ENCODE data around the gene HS6ST2.

Gene HS6ST2

GRCh38 chrX:132786217-132786616 is 172.2 kb downstream of the HS6ST2 start:
- DNase-seq, result no peak

DNA sequence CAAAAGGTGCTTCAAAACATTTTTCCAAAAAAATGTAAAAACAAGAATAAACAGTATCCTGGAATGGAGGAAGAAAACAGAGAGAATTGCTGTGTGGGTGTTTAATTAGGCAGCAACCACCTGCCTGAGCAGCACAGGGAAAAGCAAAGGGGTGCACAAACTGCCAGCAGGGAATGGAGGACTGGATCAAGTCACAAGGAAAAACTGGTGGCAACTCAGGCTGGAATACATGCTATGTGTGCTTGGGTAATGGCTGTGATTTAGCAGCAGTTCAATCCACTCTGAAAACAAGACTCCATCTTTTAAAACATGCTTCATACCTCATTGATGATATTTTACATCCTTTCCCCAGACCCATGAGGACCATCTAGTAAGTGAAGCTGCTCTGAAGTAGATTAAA is 179.5 kb downstream of the HS6ST2 start:
- no peak for DNase-seq

DNA sequence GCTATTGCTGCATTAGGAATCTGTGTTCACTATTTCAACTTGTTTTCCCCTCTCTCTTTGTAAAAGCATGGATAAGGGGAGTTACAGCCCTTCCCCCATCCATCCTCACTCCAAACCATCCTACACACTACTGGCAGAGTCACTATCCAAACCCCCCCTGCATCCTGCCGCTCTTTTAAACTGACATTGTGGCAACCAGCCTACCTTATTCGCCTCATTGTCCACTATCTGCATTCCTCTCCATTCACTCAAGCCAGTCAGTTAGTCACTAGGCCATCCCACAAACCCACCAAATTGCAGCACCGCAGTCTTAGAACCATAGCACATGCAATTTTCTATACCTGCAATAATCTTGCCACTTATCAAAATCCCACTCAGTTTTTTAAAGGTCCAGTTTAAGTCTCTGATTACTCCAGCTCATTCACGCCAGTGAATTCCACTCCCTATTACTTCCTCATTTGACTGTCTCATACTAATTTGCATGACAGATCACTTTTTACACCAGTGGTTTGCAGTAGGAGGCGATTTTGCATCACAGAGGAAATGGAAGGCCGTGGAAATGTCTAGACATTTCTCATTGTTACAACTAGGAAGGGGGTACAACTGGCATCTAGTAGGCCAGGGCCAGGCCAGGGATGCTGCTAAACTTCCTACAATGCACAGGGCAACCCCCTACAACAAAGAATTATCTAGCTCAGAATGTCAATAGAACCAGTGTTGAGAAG is 181.8 kb downstream of the HS6ST2 start:
- no peak for DNase-seq

DNA sequence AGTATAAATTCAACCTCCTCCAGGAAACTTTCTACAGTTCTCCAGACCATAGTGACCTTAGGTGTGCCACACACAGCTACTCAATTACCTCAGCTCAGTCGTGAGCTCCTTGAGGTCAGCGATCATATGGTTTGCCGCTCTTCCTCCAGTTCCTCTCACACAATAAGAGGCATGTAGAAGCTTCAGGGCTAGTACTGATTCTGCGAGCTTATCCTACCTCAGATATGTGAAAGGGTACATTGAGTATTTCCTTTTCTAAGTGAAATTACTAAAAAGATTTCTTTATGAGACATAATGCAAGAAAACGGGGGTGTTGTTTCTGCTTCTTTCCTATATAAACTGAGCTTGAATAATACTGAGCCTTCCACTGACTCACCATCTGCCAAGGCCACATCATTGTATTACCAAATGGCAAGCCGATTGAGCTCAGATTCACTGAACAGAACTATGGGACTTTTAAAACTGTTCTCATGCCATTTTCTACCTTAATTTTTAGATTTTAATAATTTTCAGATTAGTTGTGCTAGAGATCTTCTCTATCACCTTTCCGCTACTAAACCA is 183.1 kb downstream of the HS6ST2 start:
- DNase-seq, result no peak

GRCh38 chrX:132774010-132774714 is 184.3 kb downstream of the HS6ST2 start:
- DNase-seq, result no peak

DNA sequence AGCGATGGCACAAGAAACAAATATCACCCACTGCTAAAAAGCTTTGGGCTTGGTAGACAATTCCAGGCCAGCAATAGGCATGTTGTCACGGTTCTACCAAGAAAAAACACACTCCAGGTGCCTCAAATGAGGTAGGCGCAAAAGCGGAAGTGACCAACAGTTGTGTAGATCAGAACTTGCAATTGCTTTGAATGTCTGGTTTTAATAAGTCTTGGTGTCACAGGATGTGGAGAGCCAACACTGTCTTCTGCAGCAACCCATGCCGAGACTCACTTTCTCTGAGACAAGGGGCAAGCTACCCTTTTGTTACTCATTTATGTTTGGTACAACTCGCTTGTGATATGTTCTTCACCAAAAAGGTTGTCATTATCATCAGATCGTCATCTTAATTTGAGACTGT is 188.8 kb downstream of the HS6ST2 start:
- DNase-seq, result no peak

- no peak for DNase-seq
Measured at GRCh38 chrX:132766452-132766851, 192.0 kb downstream of the HS6ST2 start.

DNA sequence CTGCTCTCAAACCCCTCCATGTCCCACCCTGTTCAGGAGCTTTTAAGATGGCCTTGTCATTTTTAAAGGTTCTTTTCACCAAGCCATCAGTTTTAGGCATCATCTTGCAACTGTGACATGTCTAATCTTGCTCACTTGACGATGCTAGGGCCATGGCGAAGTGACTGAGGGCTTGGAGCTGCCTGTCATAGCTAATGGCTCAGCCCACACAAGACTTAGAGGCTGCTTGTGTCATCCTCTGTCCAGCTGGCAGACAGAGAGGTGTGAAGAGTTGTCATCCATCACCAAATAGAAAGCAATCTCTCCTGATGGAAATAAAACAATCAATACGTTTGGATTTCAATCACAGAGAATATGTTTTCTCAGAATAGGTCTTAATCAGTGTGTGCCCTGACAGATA is 194.9 kb downstream of the HS6ST2 start:
- no peak for DNase-seq

- no peak for DNase-seq
Measured at GRCh38 chrX:132758759-132759158, 199.7 kb downstream of the HS6ST2 start.

- DNase-seq, result no peak
Measured at GRCh38 chrX:132757066-132757623, 201.3 kb downstream of the HS6ST2 start.

GRCh38 chrX:132756439-132756838 is 202.0 kb downstream of the HS6ST2 start:
- DNase-seq, result no peak

DNA sequence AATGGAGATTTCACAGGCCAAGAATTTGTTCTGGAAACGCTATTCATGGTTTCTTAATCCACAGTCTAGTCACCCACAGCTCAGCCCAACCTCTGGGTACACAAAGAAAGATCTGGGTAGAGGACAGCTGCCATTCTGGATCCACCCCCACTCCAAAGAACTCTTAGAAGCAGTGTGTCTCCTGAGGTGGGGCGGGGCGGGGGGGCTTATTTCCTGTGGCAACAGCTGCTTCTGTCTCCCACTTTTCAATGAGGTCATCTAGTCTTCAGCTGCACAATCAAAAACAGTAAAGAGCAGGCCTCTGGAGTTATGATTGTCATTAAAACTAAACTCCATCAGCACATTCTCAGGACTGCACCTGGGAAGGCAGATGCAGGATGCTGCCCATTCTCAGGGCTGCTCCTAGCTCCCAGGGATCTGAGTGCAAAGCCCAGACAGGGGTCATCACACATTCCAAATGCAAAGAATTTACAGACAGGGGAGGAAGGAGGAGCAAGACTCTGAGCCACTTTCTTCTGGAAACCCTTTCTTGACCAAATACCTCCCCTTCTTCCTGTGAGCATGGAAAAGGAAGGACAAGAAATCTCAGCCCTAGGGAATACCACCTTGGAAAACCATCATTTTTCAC is 207.3 kb downstream of the HS6ST2 start:
- no peak for DNase-seq

GRCh38 chrX:132750331-132751062 is 207.9 kb downstream of the HS6ST2 start:
- no peak for DNase-seq

DNA sequence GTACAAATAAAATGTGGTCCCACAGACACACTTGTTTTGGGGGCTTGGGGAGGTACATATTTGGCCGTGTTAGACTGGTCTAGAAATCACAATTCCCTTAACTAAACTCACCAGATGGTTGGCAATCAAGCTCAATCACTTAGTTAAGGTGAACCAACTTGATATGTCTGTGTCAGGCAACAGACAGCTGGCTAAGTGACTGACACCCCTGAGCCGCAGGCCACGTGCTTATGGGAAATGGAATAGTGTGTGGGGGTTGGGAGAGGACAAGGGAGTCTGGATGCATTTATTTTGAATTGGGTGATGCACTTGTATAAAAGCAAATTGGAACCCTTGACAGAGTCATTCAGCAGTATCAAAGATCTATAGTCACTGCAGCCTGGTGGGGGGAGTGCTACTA is 209.0 kb downstream of the HS6ST2 start:
- no peak for DNase-seq

DNA sequence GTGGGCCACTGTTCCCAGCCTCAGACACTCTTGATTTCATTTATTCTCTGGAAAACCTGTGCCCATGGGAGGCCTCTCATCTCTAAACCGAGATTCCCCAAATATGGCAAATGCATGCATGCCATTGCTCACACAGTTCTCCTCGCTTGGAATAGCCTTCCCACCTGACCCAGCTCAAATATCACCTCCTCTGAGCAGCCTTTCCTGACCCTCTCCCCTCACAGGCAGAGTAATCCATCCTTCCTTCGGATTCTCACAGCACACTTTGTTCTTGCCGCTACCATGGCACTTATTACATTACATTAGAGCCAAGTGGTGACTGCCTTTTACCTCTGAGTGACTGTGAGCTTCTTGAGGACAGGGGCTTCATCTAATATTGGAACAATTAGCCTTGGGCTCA is 209.5 kb downstream of the HS6ST2 start:
- DNase-seq, result no peak

DNA sequence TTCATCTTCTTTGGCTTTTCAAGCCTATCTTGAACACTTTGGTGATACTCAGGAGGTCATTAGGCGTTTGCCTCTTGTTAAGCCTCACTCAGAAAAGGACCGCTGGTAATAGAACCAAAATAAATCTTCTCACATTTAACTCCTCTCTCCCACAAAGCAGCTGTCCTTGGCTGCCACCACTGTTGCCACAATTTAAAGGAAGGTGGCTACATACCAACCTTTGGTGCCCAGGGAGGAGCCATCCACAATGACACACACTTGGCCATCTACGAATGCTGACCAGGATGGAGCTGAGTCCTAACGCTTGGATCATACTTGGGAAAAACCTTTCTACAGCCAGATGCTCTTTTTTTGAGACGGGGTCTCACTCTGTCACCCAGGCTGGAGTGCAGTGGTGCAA is 210.2 kb downstream of the HS6ST2 start:
- no peak for DNase-seq

DNA sequence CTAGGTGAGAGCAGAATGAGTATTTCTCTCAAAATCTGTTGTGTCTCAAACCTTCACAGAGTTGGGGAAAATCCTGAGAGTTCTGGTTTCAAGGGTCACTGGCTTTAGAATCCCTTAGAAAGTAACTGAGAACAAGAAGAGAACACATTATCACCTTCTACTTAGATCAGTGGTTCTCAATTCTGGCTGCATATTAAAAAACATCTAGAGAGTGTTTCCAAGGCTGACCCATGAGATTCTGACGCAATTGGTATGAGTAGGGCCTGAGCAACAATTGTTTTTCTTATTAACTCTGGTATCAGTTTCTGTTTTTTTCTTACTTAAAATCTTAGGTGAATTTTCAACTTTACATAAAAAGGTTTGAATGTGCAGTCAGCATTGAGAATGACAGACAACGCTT is 212.8 kb downstream of the HS6ST2 start:
- no peak for DNase-seq

DNA sequence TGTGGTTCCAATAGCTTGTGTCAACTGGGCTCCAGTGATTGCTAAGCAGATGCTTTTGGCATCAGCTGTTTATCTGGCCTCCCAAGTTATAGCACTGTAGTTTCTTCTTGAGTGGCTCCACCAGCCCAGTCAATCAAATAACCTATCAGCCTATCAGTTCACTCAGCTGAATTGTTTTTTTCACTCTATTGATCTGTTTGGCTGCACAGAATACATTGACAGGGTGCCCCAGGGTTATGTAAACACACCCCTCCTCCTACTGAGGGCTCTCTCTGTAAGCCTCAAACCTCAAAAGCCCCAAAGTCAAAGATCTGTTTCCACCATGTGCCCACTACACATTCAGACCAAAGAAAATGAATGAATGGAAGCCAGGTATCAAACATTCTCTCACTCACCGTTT is 214.0 kb downstream of the HS6ST2 start:
- no peak for DNase-seq

DNA sequence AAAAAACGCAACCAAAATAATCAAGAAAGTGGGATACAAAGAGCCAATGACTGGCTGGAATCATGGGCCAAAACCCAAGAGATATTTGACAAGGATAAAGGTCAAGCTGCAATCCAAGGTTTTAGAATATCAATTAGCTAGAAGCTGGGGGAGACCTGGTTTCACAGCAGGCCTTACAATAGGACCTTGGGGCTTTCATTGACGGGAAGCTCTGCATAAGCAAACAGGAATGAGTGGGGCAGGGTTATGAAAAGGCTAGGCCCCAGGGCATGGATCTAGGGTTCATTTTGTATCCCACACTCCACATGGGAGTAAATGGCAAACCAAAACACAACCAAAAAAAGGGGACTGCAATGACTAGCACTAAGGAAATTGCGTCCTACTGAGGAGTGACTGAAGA is 215.3 kb downstream of the HS6ST2 start:
- DNase-seq, result no peak

GRCh38 chrX:132742246-132742645 is 216.2 kb downstream of the HS6ST2 start:
- no peak for DNase-seq

DNA sequence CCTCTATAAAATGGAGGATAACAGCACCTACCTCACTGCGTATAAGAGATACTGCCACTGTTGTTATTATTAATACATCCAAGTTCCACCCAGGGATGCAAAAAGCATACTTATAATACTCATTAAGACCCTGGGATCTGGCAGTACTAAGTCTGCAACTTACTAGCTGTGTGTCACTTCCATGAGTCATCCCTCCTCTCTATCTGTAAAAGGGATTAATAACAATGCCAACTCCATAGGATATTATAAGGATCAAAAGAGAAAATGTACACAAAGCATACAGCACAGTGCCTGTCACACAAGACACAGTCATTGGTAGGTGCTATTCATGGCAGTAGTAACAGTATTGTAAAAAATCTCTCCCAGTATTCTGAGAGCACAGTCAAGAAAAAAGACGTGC is 216.7 kb downstream of the HS6ST2 start:
- DNase-seq, result no peak

- no peak for DNase-seq
Measured at GRCh38 chrX:132740316-132741123, 217.9 kb downstream of the HS6ST2 start.

Data from DMS153 (cell line).